Neutrophil (primary cell): ENCODE measurements around the gene PARP15.

Source experiments
- H3K27ac ChIP-seq: fragments of 200-600 bp; sonication (generic); 2 replicates; pipeline ENCODE4 v1.5.1; 2016; ENCODE audit warnings: mild to moderate bottlenecking, moderate library complexity
- H3K27me3 ChIP-seq: fragments of 200-600 bp; sonication (generic); 2 replicates; pipeline ENCODE4 v1.6.0; 2016; ENCODE audit warnings: mild to moderate bottlenecking
- H3K36me3 ChIP-seq: fragments of 200-600 bp; sonication (generic); 2 replicates; pipeline ENCODE4 v1.5.1; 2017
- H3K4me1 ChIP-seq, 2 experiments: fragments of 200-600 bp in 1 of 2; sonication (generic) in 1 of 2; 1 replicate in 1 of 2; 2 replicates in 1 of 2; pipeline versions ENCODE4 v1.5.1 to v1.6.1; 2013 to 2016; ENCODE audit warnings: low read depth in 1 of 2, low read length in 1 of 2, mild to moderate bottlenecking in 1 of 2, moderate library complexity in 1 of 2; ENCODE audit not compliant: control insufficient read depth in 1 of 2, insufficient read depth in 1 of 2
- H3K4me3 ChIP-seq, 2 experiments: fragments of 200-600 bp in 1 of 2; sonication (generic) in 1 of 2; 1 replicate in 1 of 2; 2 replicates in 1 of 2; pipeline ENCODE4 v1.5.1; 2013 to 2016; ENCODE audit warnings: low read depth in 1 of 2, low read length in 1 of 2, mild to moderate bottlenecking in 1 of 2, moderate library complexity in 1 of 2
- H3K9me3 ChIP-seq: fragments of 200-600 bp; sonication (generic); 2 replicates; pipeline ENCODE4 v1.5.1; 2016
- TF ChIP-seq, protein P1 (sequence below): fragments of 200-600 bp; sonication (generic); IDR thresholded peaks from 2 replicates; pipeline ENCODE4 v1.5.1; 2016; ENCODE audit warnings: antibody characterized with exemption

Gene PARP15

GRCh38 chr3:122615303-122615702 lies 37.9 kb downstream of the PARP15 start:
- peaks cover 7 to 10% of the 10 kb centered on the region in 2 experiments for H3K4me1 ChIP-seq
- TF ChIP-seq, protein P1, sequence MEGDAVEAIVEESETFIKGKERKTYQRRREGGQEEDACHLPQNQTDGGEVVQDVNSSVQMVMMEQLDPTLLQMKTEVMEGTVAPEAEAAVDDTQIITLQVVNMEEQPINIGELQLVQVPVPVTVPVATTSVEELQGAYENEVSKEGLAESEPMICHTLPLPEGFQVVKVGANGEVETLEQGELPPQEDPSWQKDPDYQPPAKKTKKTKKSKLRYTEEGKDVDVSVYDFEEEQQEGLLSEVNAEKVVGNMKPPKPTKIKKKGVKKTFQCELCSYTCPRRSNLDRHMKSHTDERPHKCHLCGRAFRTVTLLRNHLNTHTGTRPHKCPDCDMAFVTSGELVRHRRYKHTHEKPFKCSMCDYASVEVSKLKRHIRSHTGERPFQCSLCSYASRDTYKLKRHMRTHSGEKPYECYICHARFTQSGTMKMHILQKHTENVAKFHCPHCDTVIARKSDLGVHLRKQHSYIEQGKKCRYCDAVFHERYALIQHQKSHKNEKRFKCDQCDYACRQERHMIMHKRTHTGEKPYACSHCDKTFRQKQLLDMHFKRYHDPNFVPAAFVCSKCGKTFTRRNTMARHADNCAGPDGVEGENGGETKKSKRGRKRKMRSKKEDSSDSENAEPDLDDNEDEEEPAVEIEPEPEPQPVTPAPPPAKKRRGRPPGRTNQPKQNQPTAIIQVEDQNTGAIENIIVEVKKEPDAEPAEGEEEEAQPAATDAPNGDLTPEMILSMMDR: no peak
- no peaks in the 10 kb centered on the region for H3K27me3 ChIP-seq
- H3K4me3 ChIP-seq: no peak overlapping the region
- no peaks in the 10 kb centered on the region for H3K9me3 ChIP-seq
- H3K36me3 ChIP-seq: no peaks in the 10 kb centered on the region
- H3K27ac ChIP-seq: no peak overlapping the region

DNA sequence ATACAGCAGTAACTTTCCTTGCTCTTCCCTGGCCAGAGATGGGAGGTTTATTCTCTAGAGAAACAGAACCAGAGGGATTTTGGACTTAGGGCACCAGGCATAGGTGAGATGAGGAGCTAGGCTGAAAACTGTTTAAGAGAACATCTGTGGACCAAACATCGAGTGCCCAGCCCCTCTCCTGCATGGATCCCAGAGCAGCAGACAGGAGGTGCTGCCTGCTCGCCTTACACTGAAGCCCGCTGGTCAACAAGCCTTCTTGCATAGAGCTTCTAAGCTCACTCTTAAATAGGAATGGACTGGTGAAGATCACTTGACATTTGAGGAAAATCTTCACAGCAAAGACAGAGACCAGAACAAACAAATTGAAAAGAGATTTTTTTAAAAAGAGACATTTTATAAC lies 41.2 kb downstream of the PARP15 start:
- no peaks in the 10 kb centered on the region for H3K27me3 ChIP-seq
- peaks cover 7 to 10% of the 10 kb centered on the region in 2 experiments for H3K4me1 ChIP-seq
- no peaks in the 10 kb centered on the region for H3K9me3 ChIP-seq
- TF ChIP-seq, protein P1: no peak
- H3K27ac ChIP-seq: no peak overlapping the region
- H3K36me3 ChIP-seq: no peaks in the 10 kb centered on the region
- H3K4me3 ChIP-seq: no peak overlapping the region

DNA sequence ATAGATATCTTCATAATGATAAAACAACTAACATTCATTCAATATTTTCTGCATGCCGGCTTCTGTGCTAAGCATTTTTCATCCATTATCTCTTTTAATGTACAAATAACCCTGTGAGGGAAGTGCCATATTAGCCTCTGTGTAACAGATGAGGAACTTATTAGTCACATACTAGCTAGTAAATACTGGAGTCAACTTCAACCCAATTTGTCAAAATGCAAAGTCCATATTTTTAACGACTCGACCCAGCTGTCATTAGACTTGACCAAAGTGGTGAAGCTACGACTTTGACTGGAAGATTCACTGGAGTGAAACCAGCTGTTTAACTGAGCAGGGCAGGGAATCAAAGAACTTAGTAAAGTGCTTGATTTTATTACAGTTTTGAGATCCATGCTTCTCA lies 41.6 kb downstream of the PARP15 start:
- no peak overlapping the region for H3K27ac ChIP-seq
- H3K36me3 ChIP-seq: no peaks in the 10 kb centered on the region
- no peaks in the 10 kb centered on the region for H3K9me3 ChIP-seq
- H3K4me3 ChIP-seq: no peak overlapping the region
- H3K27me3 ChIP-seq: no peaks in the 10 kb centered on the region
- H3K4me1 ChIP-seq: peaks cover 7 to 10% of the 10 kb centered on the region in 2 experiments
- TF ChIP-seq, protein P1: no peak

- H3K27me3 ChIP-seq: no peaks in the 10 kb centered on the region
- H3K9me3 ChIP-seq: no peaks in the 10 kb centered on the region
- TF ChIP-seq, protein P1: no peak
- no peaks in the 10 kb centered on the region for H3K36me3 ChIP-seq
- H3K4me1 ChIP-seq: peaks cover 7 to 10% of the 10 kb centered on the region in 2 experiments
- H3K27ac ChIP-seq: no peak overlapping the region
- H3K4me3 ChIP-seq: no peak overlapping the region
Observed at GRCh38 chr3:122620399-122620798, 42.9 kb downstream of the PARP15 start.

- Histone ChIP-seq H3K27ac (no peak overlapping the region), H3K9me3 (no peaks in the 10 kb centered on the region), H3K4me3 (no peak overlapping the region), H3K4me1 (peaks cover 7 to 10% of the 10 kb centered on the region in 2 experiments), H3K36me3 (no peaks in the 10 kb centered on the region), H3K27me3 (no peaks in the 10 kb centered on the region)
- TF ChIP-seq, protein P1: no peak
Observed at GRCh38 chr3:122621112-122621511, 43.7 kb downstream of the PARP15 start.
